GM18508 (cell line): ENCODE results near the gene HDAC7.

Source experiments
- ATAC-seq: cut with Tn5 transposase; IDR thresholded peaks from one replicate; pipeline ENCODE4 v1.9.1; 2021; ENCODE audit warnings: moderate number of reproducible peaks; ENCODE audit not compliant: insufficient read depth, unreplicated experiment

HDAC7 gene

GRCh38 chr12:47783821-47784819 is 35.6 kb downstream of the HDAC7 start:
- no peak for ATAC-seq

- ATAC-seq, result no peak
Observed at GRCh38 chr12:47783024-47783755, 36.5 kb downstream of the HDAC7 start.

- no peak for ATAC-seq
Observed at GRCh38 chr12:47782372-47782770, 37.3 kb downstream of the HDAC7 start.

GRCh38 chr12:47781479-47782371 is 38.0 kb downstream of the HDAC7 start:
- ATAC-seq, result no peak

GRCh38 chr12:47779943-47780504 is 39.7 kb downstream of the HDAC7 start:
- ATAC-seq, result no peak

- ATAC-seq, result peak; percentile 57
Observed at GRCh38 chr12:47779301-47779942, 40.3 kb downstream of the HDAC7 start.

- no peak for ATAC-seq
Observed at GRCh38 chr12:47778881-47779280, 40.8 kb downstream of the HDAC7 start.

GRCh38 chr12:47777741-47778558 is 41.8 kb downstream of the HDAC7 start:
- ATAC-seq, result no peak

- ATAC-seq, result no peak
Observed at GRCh38 chr12:47777151-47777550, 42.6 kb downstream of the HDAC7 start.

- ATAC-seq, result no peak
Observed at GRCh38 chr12:47776471-47777143, 43.1 kb downstream of the HDAC7 start.

- no peak for ATAC-seq
Observed at GRCh38 chr12:47775100-47775911, 44.4 kb downstream of the HDAC7 start.

- ATAC-seq, result no peak
Observed at GRCh38 chr12:47774663-47775062, 45.0 kb downstream of the HDAC7 start.

- no peak for ATAC-seq
Observed at GRCh38 chr12:47773858-47774580, 45.7 kb downstream of the HDAC7 start.

GRCh38 chr12:47773062-47773857 is 46.4 kb downstream of the HDAC7 start, which contains the start of gene SLC48A1:
TSS of gene SLC48A1 (plus strand) at chr12:47773238. CDS start at chr12:47773305, 67 bp downstream.
- no peak for ATAC-seq

- ATAC-seq, result no peak
Observed at GRCh38 chr12:47772738-47773061, 47.0 kb downstream of the HDAC7 start.

GRCh38 chr12:47772094-47772660 is 47.5 kb downstream of the HDAC7 start:
- ATAC-seq, result no peak
